Activated naive CD8-positive, alpha-beta T cell treated with anti-CD3 and anti-CD28 coated beads, Interleukin-2, amount 10 ng/mL, durations not matched to agents 7 days and 5 days (primary cell): ENCODE data around the gene GYPC. TPM values are rescaled to one million over a fixed set of nuclear protein-coding genes. Genes with fewer than 3 reads are reported as not detected.

Experiments used
- ATAC-seq: fragments of 150-1000 bp; cut with Tn5 transposase; one replicate; pipeline ENCODE4 v1.10.0; 2021; ENCODE audit warnings: low read depth, moderate library complexity
- POLR2A ChIA-PET: fragments of 350-600 bp; sonication (Branson Sonifier 250); formaldehyde crosslinking; loops from one replicate; lab custom pipeline; 2021; ENCODE audit warnings: antibody characterized with exemption; lab: Charles Lee
- DNase-seq: peaks from one replicate; pipeline ENCODE4 v3.0.0; 2021
- H3K27ac Mint-ChIP-seq: one replicate; pipeline ENCODE4 v1.8.0; 2022; ENCODE audit warnings: mild to moderate bottlenecking, mixed read lengths
- H3K27me3 Mint-ChIP-seq: one replicate; pipeline ENCODE4 v1.8.0; 2022; ENCODE audit warnings: mild to moderate bottlenecking, moderate library complexity, mixed read lengths
- H3K36me3 Mint-ChIP-seq: one replicate; pipeline ENCODE4 v1.8.0; 2021; ENCODE audit warnings: mild to moderate bottlenecking, mixed read lengths
- H3K4me1 Mint-ChIP-seq: one replicate; pipeline ENCODE4 v1.8.0; 2021; ENCODE audit warnings: mixed read lengths
- H3K4me3 Mint-ChIP-seq: one replicate; pipeline ENCODE4 v1.8.0; 2022; ENCODE audit warnings: mild to moderate bottlenecking, moderate library complexity, mixed read lengths
- H3K9me3 Mint-ChIP-seq: one replicate; pipeline ENCODE4 v1.8.0; 2021; ENCODE audit warnings: mixed read lengths
- total RNA-seq, 2 experiments: library from RNA; stranded (reverse); gene quantifications; one replicate each; pipeline ENCODE4 v1.2.3, GENCODE V29; 2021

Gene GYPC
- total RNA-seq, 2 experiments from 2014 or later, result 132 to 137 TPM

GRCh38 chr2:126664234-126664633 lies 8.3 kb downstream of the GYPC start:
- Mint-ChIP-seq H3K36me3 (peaks cover 34% of the 10 kb centered on the region), H3K27me3 (no peaks in the 10 kb centered on the region), H3K9me3 (no peaks in the 10 kb centered on the region), H3K4me1 (peaks cover 70% of the 10 kb centered on the region), H3K4me3 (peak overlapping the region; percentile 71), H3K27ac (peak overlapping the region; percentile 98)
- DNase-seq (peak; percentile 53), ATAC-seq (peak; percentile 83)
- POLR2A ChIA-PET, result interaction anchor here (0.6 to 1.9 kb wide), 4 partner anchors 9 to 430 kb away, joined by 3 to 8 read pairs (median 5); no protein-coding TSS in a partner anchor

GRCh38 chr2:126664639-126665038 lies 8.7 kb downstream of the GYPC start:
- H3K36me3 Mint-ChIP-seq, result peaks cover 33% of the 10 kb centered on the region
- H3K27me3 Mint-ChIP-seq, result no peaks in the 10 kb centered on the region
- POLR2A ChIA-PET, result interaction anchor here (1.3 to 1.9 kb wide), 3 partner anchors 9 to 112 kb away, joined by 3 to 8 read pairs (median 7); no protein-coding TSS in a partner anchor
- ATAC-seq, result peak; percentile 13
- DNase-seq, result peak; percentile 51
- H3K4me3 Mint-ChIP-seq, result peak overlapping the region; percentile 71
- peak overlapping the region; percentile 98 for H3K27ac Mint-ChIP-seq
- peaks cover 68% of the 10 kb centered on the region for H3K4me1 Mint-ChIP-seq
- no peaks in the 10 kb centered on the region for H3K9me3 Mint-ChIP-seq

GRCh38 chr2:126665483-126665882 lies 9.5 kb downstream of the GYPC start:
- POLR2A ChIA-PET, result no interaction called here

GRCh38 chr2:126668254-126668653 lies 12.3 kb downstream of the GYPC start:
- POLR2A ChIA-PET, result no interaction called here
- Mint-ChIP-seq H3K27ac (no peak overlapping the region), H3K9me3 (no peaks in the 10 kb centered on the region), H3K36me3 (peaks cover 43% of the 10 kb centered on the region), H3K4me1 (peaks cover 43% of the 10 kb centered on the region), H3K4me3 (no peak overlapping the region), H3K27me3 (no peaks in the 10 kb centered on the region)
- no peak for ATAC-seq
- no peak for DNase-seq

More at GRCh38 chr2:126665483-126665882, 9.5 kb downstream of the GYPC start:
- H3K27ac Mint-ChIP-seq, result peak overlapping the region; percentile 98
- ATAC-seq (no peak), DNase-seq (no peak)
- peaks cover 31% of the 10 kb centered on the region for H3K36me3 Mint-ChIP-seq
- peaks cover 65% of the 10 kb centered on the region for H3K4me1 Mint-ChIP-seq
- H3K9me3 Mint-ChIP-seq, result no peaks in the 10 kb centered on the region
- H3K27me3 Mint-ChIP-seq, result no peaks in the 10 kb centered on the region
- no peak overlapping the region for H3K4me3 Mint-ChIP-seq

- no peak for ATAC-seq
- H3K4me1 Mint-ChIP-seq, result peaks cover 30% of the 10 kb centered on the region
- no peaks in the 10 kb centered on the region for H3K27me3 Mint-ChIP-seq
- peaks cover 52% of the 10 kb centered on the region for H3K36me3 Mint-ChIP-seq
- peaks cover 5% of the 10 kb centered on the region for H3K9me3 Mint-ChIP-seq
- no peak overlapping the region for H3K27ac Mint-ChIP-seq
- no peak overlapping the region for H3K4me3 Mint-ChIP-seq
- POLR2A ChIA-PET, result no interaction called here
- no peak for DNase-seq
Measured at GRCh38 chr2:126669772-126670171, 13.8 kb downstream of the GYPC start.

- H3K36me3 Mint-ChIP-seq, result peaks cover 65% of the 10 kb centered on the region
- H3K9me3 Mint-ChIP-seq, result peaks cover 12% of the 10 kb centered on the region
- POLR2A ChIA-PET, result no interaction called here
- ATAC-seq, result no peak
- DNase-seq, result no peak
- no peaks in the 10 kb centered on the region for H3K27me3 Mint-ChIP-seq
- H3K27ac Mint-ChIP-seq, result no peak overlapping the region
- H3K4me3 Mint-ChIP-seq, result no peak overlapping the region
- H3K4me1 Mint-ChIP-seq, result peaks cover 21% of the 10 kb centered on the region
Measured at GRCh38 chr2:126671488-126671887, 15.5 kb downstream of the GYPC start.

- Mint-ChIP-seq H3K4me3 (no peak overlapping the region), H3K27ac (no peak overlapping the region), H3K4me1 (peaks cover 18% of the 10 kb centered on the region), H3K36me3 (peaks cover 68% of the 10 kb centered on the region), H3K9me3 (peaks cover 12% of the 10 kb centered on the region), H3K27me3 (no peaks in the 10 kb centered on the region)
- POLR2A ChIA-PET, result no interaction called here
- DNase-seq (no peak), ATAC-seq (no peak)
Measured at GRCh38 chr2:126672980-126673605, 17.1 kb downstream of the GYPC start.

- ATAC-seq, result no peak
- DNase-seq, result no peak
- H3K27ac Mint-ChIP-seq, result no peak overlapping the region
- POLR2A ChIA-PET, result no interaction called here
- H3K4me3 Mint-ChIP-seq, result no peak overlapping the region
- H3K4me1 Mint-ChIP-seq, result peaks cover 18% of the 10 kb centered on the region
- no peaks in the 10 kb centered on the region for H3K27me3 Mint-ChIP-seq
- peaks cover 12% of the 10 kb centered on the region for H3K9me3 Mint-ChIP-seq
- peaks cover 65% of the 10 kb centered on the region for H3K36me3 Mint-ChIP-seq
Measured at GRCh38 chr2:126674075-126674744, 18.3 kb downstream of the GYPC start.

GRCh38 chr2:126675637-126676036 lies 19.7 kb downstream of the GYPC start:
- H3K27ac Mint-ChIP-seq, result no peak overlapping the region
- ATAC-seq (no peak), DNase-seq (no peak)
- H3K9me3 Mint-ChIP-seq, result peaks cover 12% of the 10 kb centered on the region
- POLR2A ChIA-PET, result interaction anchor here (0.5 kb wide), 1 partner anchor 10 kb away, joined by 3 read pairs; no protein-coding TSS in a partner anchor
- peaks cover 16% of the 10 kb centered on the region for H3K4me1 Mint-ChIP-seq
- H3K36me3 Mint-ChIP-seq, result peaks cover 72% of the 10 kb centered on the region
- no peak overlapping the region for H3K4me3 Mint-ChIP-seq
- H3K27me3 Mint-ChIP-seq, result no peaks in the 10 kb centered on the region

GRCh38 chr2:126676221-126677175 lies 20.5 kb downstream of the GYPC start:
- no peaks in the 10 kb centered on the region for H3K27me3 Mint-ChIP-seq
- H3K4me3 Mint-ChIP-seq, result no peak overlapping the region
- peaks cover 71% of the 10 kb centered on the region for H3K36me3 Mint-ChIP-seq
- H3K9me3 Mint-ChIP-seq, result peaks cover 12% of the 10 kb centered on the region
- peaks cover 16% of the 10 kb centered on the region for H3K4me1 Mint-ChIP-seq
- peak overlapping the region; percentile 42 for H3K27ac Mint-ChIP-seq
- DNase-seq (no peak), ATAC-seq (no peak)
- POLR2A ChIA-PET, result interaction anchor here (0.5 kb wide), 1 partner anchor 9 kb away, joined by 3 read pairs; no protein-coding TSS in a partner anchor

GRCh38 chr2:126677176-126677538 lies 21.2 kb downstream of the GYPC start:
- Mint-ChIP-seq H3K4me1 (peaks cover 16% of the 10 kb centered on the region), H3K27ac (peak overlapping the region; percentile 31), H3K36me3 (peaks cover 70% of the 10 kb centered on the region), H3K4me3 (no peak overlapping the region), H3K27me3 (no peaks in the 10 kb centered on the region), H3K9me3 (peaks cover 12% of the 10 kb centered on the region)
- ATAC-seq (no peak), DNase-seq (no peak)
- POLR2A ChIA-PET, result no interaction called here

GRCh38 chr2:126678269-126679065 lies 22.5 kb downstream of the GYPC start:
- Mint-ChIP-seq H3K4me1 (peaks cover 15% of the 10 kb centered on the region), H3K27ac (peak overlapping the region; percentile 49)
- POLR2A ChIA-PET, result no interaction called here

More at GRCh38 chr2:126678269-126679065, 22.5 kb downstream of the GYPC start:
- ATAC-seq, result no peak
- peaks cover 70% of the 10 kb centered on the region for H3K36me3 Mint-ChIP-seq
- H3K27me3 Mint-ChIP-seq, result no peaks in the 10 kb centered on the region
- H3K4me3 Mint-ChIP-seq, result no peak overlapping the region
- H3K9me3 Mint-ChIP-seq, result peaks cover 12% of the 10 kb centered on the region
- DNase-seq, result no peak
